Activated naive CD4-positive, alpha-beta T cell treated with anti-CD3 and anti-CD28 coated beads, Interleukin-2, amount 50 U/mL, for 72 hours (primary cell): ENCODE results near the gene AKAP6. TPM values are rescaled to one million over a fixed set of nuclear protein-coding genes. Genes with fewer than 3 reads are reported as not detected.
"Not testable (repeated sequence)": the region's sequence is repeated elsewhere in the genome, so short reads cannot be mapped to it uniquely, and the experiment has no call there.

Source experiments
- ATAC-seq, 2 donors: fragments of 150-1000 bp; cut with Tn5 transposase; 2 replicates each; pipeline ENCODE4 v1.10.0; 2021; ENCODE audit warnings: mild to moderate bottlenecking in 2 of 2, moderate library complexity in 2 of 2
- DNase-seq, 2 donors: peaks; one replicate each; pipeline ENCODE4 v3.0.0; 2021 to 2022; ENCODE audit warnings: low spot score in 2 of 2
- H3K27ac Mint-ChIP-seq, 2 donors: one replicate each; pipeline ENCODE4 v1.8.0; 2022; ENCODE audit warnings: mild to moderate bottlenecking in 2 of 2, mixed read lengths in 2 of 2
- H3K36me3 Mint-ChIP-seq, 2 donors: one replicate each; pipeline ENCODE4 v1.8.0; 2022; ENCODE audit warnings: mixed read lengths in 2 of 2
- H3K9me3 Mint-ChIP-seq, 2 donors: one replicate each; pipeline ENCODE4 v1.8.0; 2022; ENCODE audit warnings: mixed read lengths in 2 of 2
- total RNA-seq, 2 donors: library from RNA; stranded (reverse); gene quantifications; one replicate each; pipeline ENCODE4 v1.2.3, GENCODE V29; 2022

AKAP6 gene
- total RNA-seq, 2 donors from 2014 or later: 2.5 to 3.3 TPM

DNA sequence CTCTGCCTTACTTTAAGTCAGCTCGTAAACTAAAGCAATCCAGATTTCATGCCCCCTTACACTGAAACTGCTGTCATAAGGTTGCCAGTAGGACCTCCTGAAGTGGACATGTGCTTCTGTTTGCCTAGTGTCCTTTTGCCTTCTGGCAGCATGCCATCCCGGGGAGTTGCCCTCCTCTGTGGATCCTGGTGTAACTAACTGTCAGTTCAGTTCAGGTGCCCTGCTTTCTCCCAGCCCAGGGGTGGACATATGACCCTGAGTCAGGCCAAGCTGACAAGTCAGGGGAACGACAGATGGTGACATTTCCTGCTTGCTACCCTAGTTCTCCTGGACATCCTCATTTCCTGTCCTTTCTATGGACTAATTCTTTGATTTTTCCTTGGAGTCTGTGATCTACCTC lies 25.6 kb downstream of the AKAP6 start:
- H3K9me3 Mint-ChIP-seq: no peaks in the 10 kb centered on the region
- H3K27ac Mint-ChIP-seq: no peak overlapping the region
- DNase-seq: no peak
- no peak for ATAC-seq
- no peaks in the 10 kb centered on the region for H3K36me3 Mint-ChIP-seq

DNA sequence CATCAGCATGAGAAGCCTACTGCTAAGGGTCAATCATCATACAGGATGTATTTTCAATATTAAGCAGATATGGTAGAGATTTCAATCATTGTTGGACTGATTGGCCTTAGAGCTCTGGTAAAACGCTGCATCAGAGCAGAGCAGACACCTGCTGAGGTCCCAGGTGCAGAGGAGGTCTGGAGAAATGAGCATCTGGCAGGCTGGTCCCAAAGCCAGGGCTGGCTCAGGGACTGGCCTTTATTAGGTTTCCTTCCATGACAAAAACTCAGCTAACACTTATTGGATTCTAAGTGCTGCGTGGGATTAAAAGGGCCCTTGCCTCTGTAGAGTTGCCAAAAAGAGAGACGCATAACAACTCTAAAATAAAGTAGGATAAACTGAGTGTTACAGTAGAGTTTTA lies 29.7 kb downstream of the AKAP6 start:
- no peak for DNase-seq
- H3K9me3 Mint-ChIP-seq: no peaks in the 10 kb centered on the region
- no peak for ATAC-seq
- no peaks in the 10 kb centered on the region for H3K36me3 Mint-ChIP-seq
- H3K27ac Mint-ChIP-seq: no peak overlapping the region

DNA sequence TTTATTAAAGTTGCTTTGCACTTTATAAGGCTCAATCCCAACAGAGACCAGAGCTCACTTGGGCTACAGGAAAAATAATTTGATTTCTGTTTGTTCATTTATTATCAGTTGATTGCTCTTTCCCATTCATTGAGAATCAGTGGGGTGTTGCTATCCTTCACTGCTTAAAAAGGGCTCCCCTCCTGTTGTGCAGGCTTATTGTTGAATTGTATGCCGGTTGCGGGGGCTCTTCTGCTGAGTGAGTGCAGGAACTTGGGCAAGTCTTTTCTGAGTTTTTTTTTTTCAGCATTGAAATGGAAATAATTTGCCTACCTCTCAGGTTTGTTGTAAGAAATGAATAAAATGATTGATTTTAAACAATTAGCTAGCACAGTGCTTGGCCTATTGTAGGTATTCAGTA lies 32.6 kb downstream of the AKAP6 start:
- H3K36me3 Mint-ChIP-seq: no peaks in the 10 kb centered on the region
- ATAC-seq (no peak), DNase-seq (no peak)
- no peak overlapping the region for H3K27ac Mint-ChIP-seq
- no peaks in the 10 kb centered on the region for H3K9me3 Mint-ChIP-seq

GRCh38 chr14:32363761-32364160 lies 34.7 kb downstream of the AKAP6 start:
- no peak for ATAC-seq

GRCh38 chr14:32364941-32365340 lies 35.8 kb downstream of the AKAP6 start:
- ATAC-seq (no peak), DNase-seq (no peak)
- Mint-ChIP-seq H3K9me3 (no peaks in the 10 kb centered on the region), H3K36me3 (no peaks in the 10 kb centered on the region), H3K27ac (no peak overlapping the region)

More at GRCh38 chr14:32363761-32364160, 34.7 kb downstream of the AKAP6 start:
- no peak for DNase-seq
- no peaks in the 10 kb centered on the region for H3K9me3 Mint-ChIP-seq
- no peaks in the 10 kb centered on the region for H3K36me3 Mint-ChIP-seq
- no peak overlapping the region for H3K27ac Mint-ChIP-seq

GRCh38 chr14:32366256-32366879 lies 37.3 kb downstream of the AKAP6 start:
- no peaks in the 10 kb centered on the region for H3K9me3 Mint-ChIP-seq
- ATAC-seq (no peak), DNase-seq (no peak)
- no peaks in the 10 kb centered on the region for H3K36me3 Mint-ChIP-seq
- H3K27ac Mint-ChIP-seq: peak overlapping the region in 1 of 2 donors; percentile 78

DNA sequence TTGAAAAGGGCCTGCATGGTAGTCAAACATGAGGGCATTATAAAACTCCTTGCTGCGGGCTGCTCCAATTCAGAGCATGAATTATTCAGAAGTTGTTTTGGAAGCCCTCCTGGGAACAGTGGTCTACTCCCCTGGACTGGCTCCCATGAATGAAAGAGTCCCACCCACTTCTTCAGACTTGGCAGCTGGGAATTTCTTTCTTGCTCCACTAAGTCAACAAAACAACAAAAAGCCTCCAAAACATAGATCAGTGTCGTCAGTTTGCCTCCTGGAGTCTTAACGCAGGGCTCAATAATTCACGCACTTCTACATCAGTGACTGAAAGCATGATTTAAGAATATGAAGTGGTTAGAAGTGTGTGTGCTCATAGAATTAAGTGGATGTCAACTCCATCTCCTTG lies 37.9 kb downstream of the AKAP6 start:
- DNase-seq: no peak
- H3K27ac Mint-ChIP-seq: no peak overlapping the region
- H3K9me3 Mint-ChIP-seq: no peaks in the 10 kb centered on the region
- no peaks in the 10 kb centered on the region for H3K36me3 Mint-ChIP-seq
- ATAC-seq: no peak

DNA sequence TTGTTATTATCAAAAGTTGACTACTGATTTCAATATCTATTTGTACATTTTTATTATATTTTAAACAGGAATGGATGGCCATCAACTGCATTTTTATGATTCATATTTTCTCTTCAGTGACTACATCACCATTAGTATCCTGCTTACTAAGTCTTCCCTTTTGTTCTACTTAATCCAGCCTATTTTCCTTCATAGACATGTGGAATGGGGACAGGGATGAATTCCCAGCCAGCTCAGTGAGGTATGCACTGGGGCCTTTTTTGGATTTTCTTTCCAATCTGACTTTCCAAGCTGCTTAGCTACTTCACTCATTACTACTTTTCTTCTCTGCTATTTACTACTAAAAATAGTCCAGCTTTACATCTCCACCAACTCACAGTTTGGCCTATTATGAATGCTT lies 38.4 kb downstream of the AKAP6 start:
- no peak for DNase-seq
- Mint-ChIP-seq H3K9me3 (no peaks in the 10 kb centered on the region), H3K27ac (no peak overlapping the region), H3K36me3 (no peaks in the 10 kb centered on the region)
- ATAC-seq: no peak

GRCh38 chr14:32368107-32368506 lies 39.0 kb downstream of the AKAP6 start:
- DNase-seq (no peak), ATAC-seq (no peak)
- H3K36me3 Mint-ChIP-seq: no peaks in the 10 kb centered on the region
- no peak overlapping the region for H3K27ac Mint-ChIP-seq
- no peaks in the 10 kb centered on the region for H3K9me3 Mint-ChIP-seq

- ATAC-seq (peak; percentile 46 to 78), DNase-seq (no peak)
- Mint-ChIP-seq H3K36me3 (no peaks in the 10 kb centered on the region), H3K27ac (no peak overlapping the region), H3K9me3 (no peaks in the 10 kb centered on the region)
Observed at GRCh38 chr14:32370714-32371113, 41.6 kb downstream of the AKAP6 start.

DNA sequence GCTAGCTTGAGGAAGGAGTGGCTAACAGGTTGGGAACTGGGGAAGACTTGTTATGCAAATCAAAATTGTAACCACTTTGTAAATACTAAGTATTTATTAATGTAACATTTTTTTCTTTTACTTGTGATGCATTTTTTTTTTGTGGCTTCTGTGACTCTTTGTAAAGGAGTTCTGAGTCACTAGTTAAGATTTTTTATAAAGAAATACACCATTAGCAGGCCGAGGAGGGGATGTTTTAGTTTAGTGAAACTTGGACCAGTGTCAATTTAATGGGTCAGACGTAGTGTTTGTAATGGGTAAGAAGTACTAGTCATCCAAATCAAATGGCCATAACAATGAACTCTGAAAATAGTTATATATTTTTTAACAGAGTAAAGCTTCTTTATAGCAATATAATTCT lies 43.1 kb downstream of the AKAP6 start:
- ATAC-seq (no peak), DNase-seq (no peak)
- H3K36me3 Mint-ChIP-seq: no peaks in the 10 kb centered on the region
- no peaks in the 10 kb centered on the region for H3K9me3 Mint-ChIP-seq
- H3K27ac Mint-ChIP-seq: no peak overlapping the region

GRCh38 chr14:32373174-32373573 lies 44.1 kb downstream of the AKAP6 start:
- not testable (repeated sequence) for H3K27ac Mint-ChIP-seq, ATAC-seq, H3K36me3 Mint-ChIP-seq, H3K9me3 Mint-ChIP-seq, DNase-seq

GRCh38 chr14:32374155-32374554 lies 45.1 kb downstream of the AKAP6 start:
- no peak overlapping the region for H3K27ac Mint-ChIP-seq
- no peak for DNase-seq
- no peaks in the 10 kb centered on the region for H3K9me3 Mint-ChIP-seq
- ATAC-seq: no peak
- no peaks in the 10 kb centered on the region for H3K36me3 Mint-ChIP-seq

DNA sequence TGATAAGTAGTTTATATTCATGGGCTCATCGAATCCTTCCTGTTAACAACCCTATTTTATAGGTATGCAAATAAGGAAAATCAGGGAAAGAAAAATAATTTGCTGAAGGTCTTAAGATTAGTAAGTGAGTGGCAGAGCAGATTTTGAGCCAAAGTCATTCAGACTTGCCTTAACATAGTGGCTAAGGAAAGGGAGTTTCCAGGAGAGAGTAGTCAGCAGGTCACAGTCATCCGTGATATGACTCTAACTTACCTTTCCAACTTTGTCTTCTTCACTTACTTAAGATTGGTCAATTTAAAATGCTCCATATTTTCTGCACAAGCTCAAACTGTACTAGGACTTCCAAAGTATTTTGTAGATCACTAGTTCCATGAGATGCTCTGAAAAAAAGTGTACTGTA lies 46.6 kb downstream of the AKAP6 start:
- ATAC-seq: no peak

GRCh38 chr14:32377046-32377646 lies 48.0 kb downstream of the AKAP6 start:
- no peak for DNase-seq
- no peak for ATAC-seq
- H3K9me3 Mint-ChIP-seq: no peaks in the 10 kb centered on the region
- no peak overlapping the region for H3K27ac Mint-ChIP-seq
- H3K36me3 Mint-ChIP-seq: no peaks in the 10 kb centered on the region

More for the DNA sequence above, 46.6 kb downstream of the AKAP6 start:
- no peaks in the 10 kb centered on the region for H3K36me3 Mint-ChIP-seq
- no peaks in the 10 kb centered on the region for H3K9me3 Mint-ChIP-seq
- H3K27ac Mint-ChIP-seq: no peak overlapping the region
- no peak for DNase-seq

GRCh38 chr14:32378284-32378683 lies 49.2 kb downstream of the AKAP6 start:
- no peak for ATAC-seq
- Mint-ChIP-seq H3K9me3 (no peaks in the 10 kb centered on the region), H3K36me3 (no peaks in the 10 kb centered on the region), H3K27ac (no peak overlapping the region)
- no peak for DNase-seq

DNA sequence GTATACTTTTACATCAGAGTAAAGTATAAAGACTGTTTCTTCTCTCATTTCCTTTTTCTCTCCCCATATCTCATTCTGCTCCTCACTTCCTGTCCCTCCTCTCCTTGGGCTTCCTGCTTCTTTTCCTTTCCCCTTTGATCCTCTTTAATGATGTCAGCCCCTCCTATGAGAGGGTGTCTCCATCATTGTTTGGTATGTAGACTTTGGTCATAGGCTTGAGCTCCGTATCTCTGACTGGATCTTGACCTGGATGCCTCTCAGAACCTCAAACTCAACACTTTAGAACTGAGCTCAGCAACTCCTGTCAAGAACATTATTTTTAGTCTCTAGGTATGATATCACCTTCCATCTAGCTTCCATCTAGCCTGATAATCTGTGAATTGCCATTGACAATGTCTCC lies 50.3 kb downstream of the AKAP6 start:
- Mint-ChIP-seq H3K9me3 (no peaks in the 10 kb centered on the region), H3K27ac (no peak overlapping the region), H3K36me3 (no peaks in the 10 kb centered on the region)
- DNase-seq (no peak), ATAC-seq (no peak)

- DNase-seq (no peak), ATAC-seq (peak; percentile 18 to 78)
- H3K27ac Mint-ChIP-seq: no peak overlapping the region
- H3K9me3 Mint-ChIP-seq: no peaks in the 10 kb centered on the region
- no peaks in the 10 kb centered on the region for H3K36me3 Mint-ChIP-seq
Observed at GRCh38 chr14:32381869-32382268, 52.8 kb downstream of the AKAP6 start.
